Heart left ventricle (tissue), 13 donors: ENCODE data around the gene FUT8.

Experiments used
- CTCF ChIP-seq, 12 donors: fragments of 200-600 bp; sonication (generic) in 4 of 12; IDR thresholded peaks; one replicate each; pipeline versions ENCODE4 v1.5.0 to v1.8.0; 2018 to 2022; ENCODE audit warnings: antibody characterized with exemption in 12 of 12, mild to moderate bottlenecking in 5 of 12
- POLR2A ChIP-seq, 2 donors: fragments of 450-650 bp; IDR thresholded peaks; one replicate each; pipeline ENCODE4 v1.6.1; 2017; ENCODE audit warnings: antibody characterized with exemption in 2 of 2, mild to moderate bottlenecking in 2 of 2, moderate library complexity in 2 of 2
- donor health status: ischemic (EF 13 %, LVEDD 7.1; RV severe dilation, severe dysfunction).
- donor health status: DM: no; HTN: yes; CAD: no.
- donor health status: DM: no; HTN: no; CAD: no.
- donor health status: ischemic (EF 25% LVEDD 6.9; RV normal size, moderate dysfunction).
- donor health status: ischemic (EF 25% LVEDD 5.7; RV mildly dilated, moderate dysfunction).
- donor health status: ischemic (EF 35%, LVEDD 5.7; RV mildly dilated, moderate dysfunction).
- donor health status: nonischemic (EF 11% LVEDD 7.7; RV severe dilation, severe dysfunction).
- donor health status: DM: yes; HTN: yes; CAD: no.
- donor health status: PGD.
- donor health status: ischemic (EF 29% LVEDD 5.4; RV normal size, mild dysfunction).
- donor health status: nonischemic (EF 23%, LVEDD 6.1; RV moderate dilation, normal function).

GRCh38 chr14:65718629-65719028 is 306.1 kb downstream of the FUT8 start:
- TF ChIP-seq CTCF (IDR thresholded peaks at IDR 0.05) (no peak), POLR2A (IDR thresholded peaks at IDR 0.05) (no peak)
